CD14-positive monocyte (primary cell): ENCODE results near the gene CHIT1. TPM values are rescaled to one million over a fixed set of nuclear protein-coding genes. Genes with fewer than 3 reads are reported as not detected.

ENCODE experiments used
- DNase-seq, 3 donors: peaks; one replicate each; pipeline ENCODE4 v3.0.0-alpha.2; 2011 to 2022
- H2AFZ ChIP-seq: 2 replicates; pipeline ENCODE4 v1.6.0; 2012; ENCODE audit warnings: mild to moderate bottlenecking, low read depth, low read length, inconsistent platforms; ENCODE audit not compliant: insufficient read depth, poor library complexity, severe bottlenecking
- H3K27ac ChIP-seq, 2 donors: 1 replicate in 1 of 2; 2 replicates in 1 of 2; pipeline ENCODE4 v1.5.1; 2012 to 2013; ENCODE audit warnings: low read length in 2 of 2, control low read depth in 1 of 2, inconsistent platforms in 1 of 2, low read depth in 1 of 2, mild to moderate bottlenecking in 1 of 2
- H3K27me3 ChIP-seq, 2 donors: one replicate each; pipeline versions ENCODE4 v1.6.0 to v1.6.1; 2011 to 2013; ENCODE audit warnings: low read length in 2 of 2; ENCODE audit not compliant: control insufficient read depth in 2 of 2, insufficient read depth in 2 of 2
- H3K36me3 ChIP-seq, 2 donors: replicated peaks in 1 of 2; 1 replicate in 1 of 2; 2 replicates in 1 of 2; pipeline versions ENCODE4 v1.5.1 to v1.6.1; 2012 to 2013; ENCODE audit warnings: low read length in 2 of 2, control low read depth in 1 of 2, inconsistent platforms in 1 of 2, mild to moderate bottlenecking in 1 of 2; ENCODE audit not compliant: insufficient read depth in 2 of 2, control insufficient read depth in 1 of 2
- H3K4me1 ChIP-seq, 2 donors: 1 replicate in 1 of 2; 2 replicates in 1 of 2; pipeline versions ENCODE4 v1.5.1 to v1.6.1; 2012 to 2013; ENCODE audit warnings: low read length in 2 of 2, control low read depth in 1 of 2, inconsistent platforms in 1 of 2, mild to moderate bottlenecking in 1 of 2, moderate library complexity in 1 of 2; ENCODE audit not compliant: insufficient read depth in 2 of 2, control insufficient read depth in 1 of 2
- H3K4me2 ChIP-seq: replicated peaks from 2 replicates; pipeline ENCODE3; 2012; ENCODE audit warnings: low read length, moderate library complexity, mild to moderate bottlenecking; ENCODE audit not compliant: poor library complexity, severe bottlenecking; ENCODE audit errors: extremely low read depth
- H3K4me3 ChIP-seq, 3 experiments: fragments of 200-600 bp in 1 of 3; sonication (generic) in 1 of 3; replicated peaks in 1 of 3; 1 replicate in 2 of 3; 2 replicates in 1 of 3; pipeline ENCODE4 v1.5.1; 2011 to 2013; ENCODE audit warnings: low read length in 3 of 3, mild to moderate bottlenecking in 3 of 3, control low read depth in 2 of 3, low read depth in 2 of 3, inconsistent platforms in 1 of 3, moderate library complexity in 1 of 3
- H3K79me2 ChIP-seq: 2 replicates; pipeline ENCODE4 v1.6.0; 2012; ENCODE audit warnings: mild to moderate bottlenecking, control low read depth, inconsistent platforms, low read length, moderate library complexity; ENCODE audit not compliant: insufficient read depth
- H3K9ac ChIP-seq: 2 replicates; pipeline ENCODE4 v1.6.0; 2017; ENCODE audit warnings: low read length, mild to moderate bottlenecking; ENCODE audit not compliant: insufficient read depth, poor library complexity, severe bottlenecking
- H3K9me3 ChIP-seq, 2 donors: replicated peaks in 1 of 2; 1 replicate in 1 of 2; 2 replicates in 1 of 2; pipeline versions ENCODE4 v1.5.1 to v1.6.1; 2012 to 2013; ENCODE audit warnings: low read length in 2 of 2, control low read depth in 1 of 2; ENCODE audit not compliant: control insufficient read depth in 1 of 2, insufficient read depth in 1 of 2
- H4K20me1 ChIP-seq: 2 replicates; pipeline ENCODE4 v1.6.0; 2012; ENCODE audit warnings: mild to moderate bottlenecking, low read length, control low read depth, moderate library complexity; ENCODE audit not compliant: insufficient read depth
- H3K27ac Mint-ChIP-seq, 7 donors: one replicate each; pipeline ENCODE4 v1.8.0; 2020; ENCODE audit warnings: mild to moderate bottlenecking in 7 of 7, mixed read lengths in 7 of 7, moderate library complexity in 6 of 7, inconsistent platforms in 2 of 7
- H3K27me3 Mint-ChIP-seq, 3 donors: one replicate each; pipeline ENCODE4 v1.8.0; 2021 to 2022; ENCODE audit warnings: low read depth in 3 of 3, mild to moderate bottlenecking in 3 of 3, mixed read lengths in 3 of 3, moderate library complexity in 3 of 3, inconsistent platforms in 1 of 3
- H3K36me3 Mint-ChIP-seq, 2 donors: one replicate each; pipeline ENCODE4 v1.8.0; 2020; ENCODE audit warnings: mixed read lengths in 2 of 2, inconsistent platforms in 1 of 2, mild to moderate bottlenecking in 1 of 2
- H3K4me1 Mint-ChIP-seq: one replicate; pipeline ENCODE4 v1.8.0; 2020; ENCODE audit warnings: mild to moderate bottlenecking, mixed read lengths
- H3K4me3 Mint-ChIP-seq, 2 donors: one replicate each; pipeline ENCODE4 v1.8.0; 2020; ENCODE audit warnings: mild to moderate bottlenecking in 2 of 2, mixed read lengths in 2 of 2, moderate library complexity in 1 of 2
- H3K9me3 Mint-ChIP-seq, 7 donors: one replicate each; pipeline ENCODE4 v1.8.0; 2020 to 2022; ENCODE audit warnings: mixed read lengths in 7 of 7, mild to moderate bottlenecking in 6 of 7, moderate library complexity in 6 of 7, inconsistent platforms in 2 of 7
- CTCF ChIP-seq: fragments of 200-600 bp; IDR thresholded peaks from one replicate; pipeline ENCODE4 v1.8.0; 2022; ENCODE audit warnings: antibody characterized with exemption, mild to moderate bottlenecking
- WGBS: methylation state at CpG from one replicate; pipeline ENCODE4 v1.1.5; 2013; ENCODE audit warnings: missing lambda C conversion rate; ENCODE audit not compliant: insufficient coverage; 5-methylcytosine and 5-hydroxymethylcytosine counted together
- intact Hi-C, 2 donors: fragments of 100-400 bp; cut with micrococcal nuclease; formaldehyde crosslinking; loops; one replicate each; pipeline versions ENCODE4 v1.15.0 to v1.15.1; 2023
- polyA plus RNA-seq, 3 donors: library from polyadenylated mRNA; depleted of rRNA in 1 of 3; unstranded in 2 of 3; stranded (reverse) in 1 of 3; fragments of 300-500 nt in 2 of 3; fragments of >200 nt in 1 of 3; fragmentation: Illumina TruSeq in 2 of 3; gene quantifications; 1 replicate in 2 of 3; 2 replicates in 1 of 3; pipeline ENCODE4 v1.2.3, GENCODE V29; 2012 to 2021

The CHIT1 gene
- polyA plus RNA-seq, 3 donors, result 0.08 to 0.51 TPM; not detected in 1

GRCh38 chr1:203180611-203181330, 48.7 kb downstream of the CHIT1 start:
- no peaks in the 10 kb centered on the region for H3K36me3 Mint-ChIP-seq
- intact Hi-C loops, result no loop called here
- no peaks in the 10 kb centered on the region for H4K20me1 ChIP-seq
- TF ChIP-seq CTCF, result no peak
- no peak overlapping the region for H3K4me3 Mint-ChIP-seq
- H3K36me3 ChIP-seq, result no peaks in the 10 kb centered on the region
- no peaks in the 10 kb centered on the region for H3K9me3 ChIP-seq
- peaks cover 0 to 13% (median 12%) of the 10 kb centered on the region in 3 donors for H3K27me3 Mint-ChIP-seq
- no peak overlapping the region for H3K9ac ChIP-seq
- DNase-seq, result no peak
- no peaks in the 10 kb centered on the region for H3K79me2 ChIP-seq
- no peak overlapping the region for H2AFZ ChIP-seq
- no peaks in the 10 kb centered on the region for H3K9me3 Mint-ChIP-seq
- no peaks in the 10 kb centered on the region for H3K27me3 ChIP-seq
- H3K4me2 ChIP-seq, result no peak overlapping the region
- H3K4me3 ChIP-seq, result no peak overlapping the region
- peaks cover 24 to 31% of the 10 kb centered on the region in 2 donors for H3K4me1 ChIP-seq
- H3K27ac Mint-ChIP-seq, result no peak overlapping the region
- peaks cover 40% of the 10 kb centered on the region for H3K4me1 Mint-ChIP-seq
- H3K27ac ChIP-seq, result no peak overlapping the region
- WGBS, result 90% methylated on average over 6 of the region's 11 CpGs

- Histone ChIP-seq H3K9ac (no peak overlapping the region), H3K27me3 (no peaks in the 10 kb centered on the region), H3K9me3 (no peaks in the 10 kb centered on the region), H3K4me3 (no peak overlapping the region), H3K79me2 (no peaks in the 10 kb centered on the region), H3K4me1 (peaks cover 35 to 42% of the 10 kb centered on the region in 2 donors), H3K36me3 (no peaks in the 10 kb centered on the region), H4K20me1 (no peaks in the 10 kb centered on the region), H3K4me2 (no peak overlapping the region), H2AFZ (no peak overlapping the region), H3K27ac (no peak overlapping the region)
- 94% methylated on average over 6 of the region's 10 CpGs for WGBS
- H3K9me3 Mint-ChIP-seq, result no peaks in the 10 kb centered on the region
- H3K4me1 Mint-ChIP-seq, result peaks cover 51% of the 10 kb centered on the region
- no peak overlapping the region for H3K27ac Mint-ChIP-seq
- no peak for DNase-seq
- H3K27me3 Mint-ChIP-seq, result peaks cover 0 to 12% (median 8%) of the 10 kb centered on the region in 3 donors
- intact Hi-C loops, result loop anchor here in 1 of 2 donors (5.0 kb wide), 2 partner anchors 38 to 52 kb away; partner anchors contain the start of gene ADORA1
- no peaks in the 10 kb centered on the region for H3K36me3 Mint-ChIP-seq
- no peak for TF ChIP-seq CTCF
- H3K4me3 Mint-ChIP-seq, result peak overlapping the region in 1 of 2 donors; percentile 7
Observed at GRCh38 chr1:203179667-203180005, 49.8 kb downstream of the CHIT1 start.
